H1 (cell line): ENCODE measurements around the gene PAAF1. TPM values are rescaled to one million over a fixed set of nuclear protein-coding genes. Genes with fewer than 3 reads are reported as not detected.
"Not testable (repeated sequence)": the region's sequence is repeated elsewhere in the genome, so short reads cannot be mapped to it uniquely, and the experiment has no call there.

Experiments used
- CTCF ChIA-PET: fragments of 300-600 bp; sonication (Branson Sonifier 250); formaldehyde crosslinking; loops from one replicate; lab custom pipeline; 2021; ENCODE audit not compliant: partially characterized antibody; lab: Charles Lee
- POLR2A ChIA-PET: fragments of 300-600 bp; sonication (Branson Sonifier 250); formaldehyde crosslinking; loops from one replicate; lab custom pipeline; 2021; ENCODE audit warnings: inconsistent platforms; ENCODE audit not compliant: partially characterized antibody; lab: Charles Lee
- DNase-seq, 2 experiments: peaks; one replicate each; pipeline versions ENCODE4 v3.0.0 to v3.0.0-alpha.2; 2010 to 2022; ENCODE audit warnings: low spot score in 2 of 2, low read depth in 1 of 2, mixed read lengths in 1 of 2
- FAIRE-seq: peaks from 2 replicates; lab custom pipeline; 2011; peaks lifted over from hg19 to GRCh38; lab: Jason Lieb, UNC
- H2AFZ ChIP-seq: 2 replicates; pipeline ENCODE4 v1.8.1; 2012; ENCODE audit warnings: low read length, inconsistent platforms
- H2AK5ac ChIP-seq: 2 replicates; pipeline ENCODE4 v1.6.1; 2013; ENCODE audit warnings: low read depth, low read length
- H2BK120ac ChIP-seq: replicated peaks from 2 replicates; pipeline ENCODE3; 2013; ENCODE audit warnings: low read depth, low read length, inconsistent platforms
- H2BK12ac ChIP-seq: 2 replicates; pipeline ENCODE4 v1.6.1; 2013; ENCODE audit warnings: low read depth, low read length
- H2BK15ac ChIP-seq: 2 replicates; pipeline ENCODE4 v1.6.1; 2013; ENCODE audit warnings: low read length
- H2BK20ac ChIP-seq: 2 replicates; pipeline ENCODE4 v1.6.1; 2013; ENCODE audit warnings: low read length
- H2BK5ac ChIP-seq: 2 replicates; pipeline ENCODE4 v1.6.1; 2013; ENCODE audit warnings: low read depth, low read length
- H3K14ac ChIP-seq: 2 replicates; pipeline ENCODE4 v1.6.1; 2013; ENCODE audit warnings: inconsistent platforms; ENCODE audit not compliant: insufficient read length
- H3K18ac ChIP-seq: 2 replicates; pipeline ENCODE4 v1.6.1; 2013; ENCODE audit warnings: low read length; ENCODE audit errors: extremely low read depth
- H3K23ac ChIP-seq: 2 replicates; pipeline ENCODE4 v1.6.1; 2013; ENCODE audit warnings: inconsistent platforms; ENCODE audit not compliant: insufficient read length
- H3K23me2 ChIP-seq: 2 replicates; pipeline ENCODE4 v1.6.1; 2013; ENCODE audit warnings: low read depth, low read length
- H3K27ac ChIP-seq: 2 replicates; pipeline ENCODE4 v1.6.1; 2011; ENCODE audit warnings: low read depth, low read length, inconsistent platforms
- H3K27me3 ChIP-seq, 4 experiments: replicated peaks in 1 of 4; 1 replicate in 1 of 4; 2 replicates in 3 of 4; pipeline versions ENCODE4 v1.6.1 to v1.8.1; 2011 to 2013; ENCODE audit warnings: low read length in 3 of 4, mild to moderate bottlenecking in 3 of 4, inconsistent platforms in 2 of 4, mixed read lengths in 2 of 4, moderate library complexity in 1 of 4; ENCODE audit not compliant: control insufficient read depth in 3 of 4, insufficient read depth in 3 of 4; ENCODE audit errors: extremely low read depth in 1 of 4
- H3K36me3 ChIP-seq, 4 experiments: 2 replicates each; pipeline versions ENCODE4 v1.6.1 to v1.8.1; 2011 to 2013; ENCODE audit warnings: mild to moderate bottlenecking in 4 of 4, low read length in 3 of 4, moderate library complexity in 2 of 4, control low read depth in 1 of 4, inconsistent platforms in 1 of 4; ENCODE audit not compliant: insufficient read depth in 4 of 4, control insufficient read depth in 2 of 4
- H3K4ac ChIP-seq: replicated peaks from 2 replicates; pipeline ENCODE3; 2013; ENCODE audit warnings: low read length, low read depth, mixed read lengths, inconsistent platforms; ENCODE audit not compliant: insufficient read length
- H3K4me1 ChIP-seq, 4 experiments: replicated peaks in 1 of 4; 1 replicate in 1 of 4; 2 replicates in 3 of 4; pipeline versions ENCODE4 v1.6.1 to v1.8.1; 2011 to 2013; ENCODE audit warnings: low read length in 3 of 4, inconsistent platforms in 2 of 4, mixed read lengths in 1 of 4; ENCODE audit not compliant: insufficient read depth in 4 of 4, control insufficient read depth in 3 of 4
- H3K4me2 ChIP-seq, 2 experiments: 2 replicates each; pipeline versions ENCODE4 v1.6.1 to v1.8.1; 2011 to 2013; ENCODE audit warnings: low read depth in 2 of 2, low read length in 2 of 2, control low read depth in 1 of 2, inconsistent platforms in 1 of 2, mild to moderate bottlenecking in 1 of 2; ENCODE audit not compliant: insufficient read depth in 1 of 2
- H3K4me3 ChIP-seq, 4 experiments: fragments of 200-600, 300-600 bp in 1 of 4; sonication (generic), shearing (Covaris generic), sonication (Bioruptor Twin) in 1 of 4; 2 replicates each; pipeline versions ENCODE4 v1.5.1 to v1.8.1; 2011 to 2016; ENCODE audit warnings: low read length in 4 of 4, low read depth in 3 of 4, control low read depth in 2 of 4, inconsistent platforms in 2 of 4, mild to moderate bottlenecking in 2 of 4, mixed read lengths in 1 of 4, moderate library complexity in 1 of 4; ENCODE audit not compliant: insufficient read depth in 2 of 4; ENCODE audit errors: extremely low read depth in 1 of 4
- H3K56ac ChIP-seq: replicated peaks from 2 replicates; pipeline ENCODE3; 2013; ENCODE audit warnings: low read depth, mild to moderate bottlenecking, mixed read lengths, low read length, inconsistent platforms; ENCODE audit not compliant: insufficient read length
- H3K79me1 ChIP-seq: 2 replicates; pipeline ENCODE4 v1.6.1; 2013; ENCODE audit warnings: low read depth, low read length, control low read depth
- H3K79me2 ChIP-seq, 2 experiments: 2 replicates each; pipeline versions ENCODE4 v1.6.1 to v1.8.1; 2012 to 2013; ENCODE audit warnings: low read length in 2 of 2, mild to moderate bottlenecking in 2 of 2, inconsistent platforms in 1 of 2; ENCODE audit not compliant: insufficient read depth in 2 of 2, control insufficient read depth in 1 of 2
- H3K9ac ChIP-seq, 4 experiments: replicated peaks in 1 of 4; 1 replicate in 1 of 4; 2 replicates in 3 of 4; pipeline versions ENCODE4 v1.6.1 to v1.8.1; 2011 to 2013; ENCODE audit warnings: low read depth in 3 of 4, low read length in 3 of 4, control low read depth in 2 of 4, mild to moderate bottlenecking in 2 of 4, moderate library complexity in 2 of 4, inconsistent platforms in 1 of 4; ENCODE audit errors: extremely low read depth in 1 of 4
- H3K9me3 ChIP-seq, 2 experiments: 2 replicates each; pipeline versions ENCODE4 v1.6.1 to v1.8.1; 2012 to 2013; ENCODE audit warnings: mild to moderate bottlenecking in 2 of 2, moderate library complexity in 2 of 2, control low read depth in 1 of 2, inconsistent platforms in 1 of 2, low read depth in 1 of 2, low read length in 1 of 2, mixed read lengths in 1 of 2; ENCODE audit not compliant: insufficient read depth in 2 of 2
- H4K20me1 ChIP-seq, 2 experiments: replicated peaks in 1 of 2; 2 replicates each; pipeline versions ENCODE3 to v1.8.1; 2011 to 2013; ENCODE audit warnings: inconsistent platforms in 2 of 2, low read length in 2 of 2, mild to moderate bottlenecking in 1 of 2; ENCODE audit not compliant: insufficient read depth in 2 of 2, control insufficient read depth in 1 of 2
- H4K5ac ChIP-seq: 2 replicates; pipeline ENCODE4 v1.6.1; 2013; ENCODE audit warnings: low read length, low read depth, mixed read lengths, inconsistent platforms; ENCODE audit not compliant: insufficient read length
- H4K8ac ChIP-seq: 2 replicates; pipeline ENCODE4 v1.8.0; 2013; ENCODE audit warnings: mild to moderate bottlenecking, moderate library complexity, low read length, inconsistent platforms; ENCODE audit not compliant: insufficient read depth; ENCODE audit errors: extremely low read depth
- H4K91ac ChIP-seq: replicated peaks from 2 replicates; pipeline ENCODE3; 2013; ENCODE audit warnings: low read length, mixed read lengths, inconsistent platforms; ENCODE audit not compliant: insufficient read length
- TEAD4 ChIP-seq: IDR thresholded peaks from 2 replicates; pipeline ENCODE4 v1.6.1; 2012; ENCODE audit warnings: low read depth, low read length, inconsistent platforms, mixed read lengths
- WGBS, 2 experiments: shearing (Covaris generic) in 1 of 2; methylation state at CpG; one replicate each; pipeline versions ENCODE4 v1.1.6 to v1.1.7; 2013 to 2015; ENCODE audit warnings: low lambda C conversion rate in 2 of 2, mixed read lengths in 2 of 2, inconsistent platforms in 1 of 2, low coverage in 1 of 2, missing lambda C conversion rate in 1 of 2; ENCODE audit not compliant: insufficient replicate concordance in 2 of 2, insufficient coverage in 1 of 2, insufficient read length in 1 of 2; ENCODE audit errors: extremely low coverage in 1 of 2, missing lambda C conversion rate in 1 of 2; 5-methylcytosine and 5-hydroxymethylcytosine counted together
- polyA plus RNA-seq, 7 experiments: library from polyadenylated mRNA; depleted of rRNA in 3 of 7; stranded (reverse) in 5 of 7; unstranded in 2 of 7; fragments of >200 nt in 5 of 7; fragments of 200-250 nt in 2 of 7; gene quantifications; 1 replicate in 5 of 7; 2 replicates in 1 of 7; 4 replicates in 1 of 7; pipeline versions ENCODE4 v1.2.1 to v1.2.3, GENCODE V29; 2011 to 2013; ENCODE audit warnings: missing spikeins in 2 of 7, mixed read lengths in 2 of 7
- total RNA-seq: library from RNA; stranded (reverse); fragmentation: NEBNext Ultra II Directional; extraction: Animal tissue kit (Norgen Biotek cat#: 25700); gene quantifications from 2 replicates; pipeline ENCODE4 v1.2.1, GENCODE V29; 2021

PAAF1 gene
- total and polyA plus RNA-seq, 2 of the 8 experiments (the other 6 are each of a cell fraction or from before 2014, with no cell fraction given) = 24.4 to 28.8 TPM

DNA sequence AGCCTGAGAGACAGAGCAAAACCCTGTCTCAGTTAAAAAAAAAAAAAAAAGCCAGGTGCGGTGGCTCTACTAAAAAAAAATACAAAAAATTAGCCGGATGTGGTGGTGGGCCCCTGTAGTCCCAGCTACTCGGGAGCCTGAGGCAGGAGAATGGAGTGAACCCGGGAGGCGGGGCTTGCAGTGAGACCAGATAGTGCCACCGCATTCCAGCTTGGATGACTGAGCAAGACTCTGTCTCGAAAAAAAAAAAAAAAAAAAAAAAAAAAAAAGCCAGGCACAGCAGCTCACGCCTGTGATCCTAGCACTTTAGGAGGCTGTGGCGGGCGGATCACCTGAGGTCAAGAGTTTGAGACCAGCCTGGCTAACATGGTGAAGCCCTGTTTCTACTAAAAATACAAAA lies 3.6 kb downstream of the PAAF1 start:
- not testable (repeated sequence) for H2AFZ ChIP-seq, H3K79me1 ChIP-seq, H3K9ac ChIP-seq, H2BK5ac ChIP-seq, FAIRE-seq, H3K14ac ChIP-seq, H4K20me1 ChIP-seq, H4K91ac ChIP-seq, H3K23ac ChIP-seq, H2BK20ac ChIP-seq, H4K8ac ChIP-seq, H3K18ac ChIP-seq, H2BK15ac ChIP-seq, H3K36me3 ChIP-seq, H3K4ac ChIP-seq, H2BK12ac ChIP-seq, H3K27me3 ChIP-seq, H3K4me3 ChIP-seq, H2AK5ac ChIP-seq, H3K27ac ChIP-seq, H3K56ac ChIP-seq, H3K4me2 ChIP-seq, H4K5ac ChIP-seq, H2BK120ac ChIP-seq, H3K9me3 ChIP-seq, H3K4me1 ChIP-seq
- POLR2A ChIA-PET = interaction anchor here (0.6 to 3.6 kb wide), 7 partner anchors 11 to 359 kb away, joined by 3 to 22 read pairs (median 3); partner anchors contain the start of genes MRPL48 and RAB6A
- TF ChIP-seq TEAD4 = peak; percentile 64
- peak; percentile 25 to 72 for DNase-seq
- Histone ChIP-seq H3K23me2 (peaks cover 10% of the 10 kb centered on the region; the same call in 1 of the 2 replicates), H3K79me2 (peaks cover 0 to 15% of the 10 kb centered on the region in 2 experiments; a peak in 3 of 4 replicates)
- 87% methylated on average over 9 of the region's 10 CpGs; no CpG with 5 or more reads in 1 of the 2 experiments for WGBS, 2 experiments
- CTCF ChIA-PET = interaction anchor here (0.7 to 1.9 kb wide), 2 partner anchors 12 to 61 kb away, joined by 3 to 7 read pairs; no protein-coding TSS in a partner anchor
